GM10847 (cell line): ENCODE measurements around the gene WFDC12.

Source experiments
- POLR2A ChIP-seq: IDR thresholded peaks from 2 replicates; pipeline ENCODE4 v1.6.1; 2011; ENCODE audit not compliant: insufficient read length; ENCODE audit errors: extremely low read depth

The WFDC12 gene

DNA sequence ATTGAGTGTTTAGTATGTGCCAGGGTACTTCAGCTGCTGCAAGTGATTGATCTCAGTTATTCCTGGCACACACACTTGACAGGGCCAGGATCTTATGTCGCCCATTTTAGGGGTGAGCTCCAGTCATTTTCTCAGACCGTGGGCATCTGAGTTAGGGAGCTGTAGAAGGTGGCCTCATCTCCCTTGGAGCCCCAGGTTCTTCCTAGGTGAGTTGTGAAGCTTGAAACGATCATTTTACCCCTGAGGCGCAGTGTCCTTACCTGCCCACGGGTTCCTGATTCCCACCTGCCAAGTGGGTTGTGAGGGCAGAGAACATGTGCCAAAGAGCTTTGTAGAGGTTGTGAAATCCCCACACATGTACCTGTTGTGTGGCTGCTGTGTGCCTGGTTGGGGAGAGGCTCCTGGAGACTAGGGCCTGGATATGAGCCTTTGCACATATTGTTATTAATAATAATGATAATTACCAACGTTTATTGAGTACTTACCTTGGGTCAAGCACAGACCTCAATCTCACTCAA lies 22.9 kb downstream of the WFDC12 start:
- TF ChIP-seq POLR2A, result no peak

GRCh38 chr20:45100563-45101245 lies 23.6 kb downstream of the WFDC12 start, which contains the start of gene KCNS1:
KCNS1 (minus strand) TSS chr20:45101127; CDS start chr20:45099236, 1,891 bp downstream.
- TF ChIP-seq POLR2A, result no peak

DNA sequence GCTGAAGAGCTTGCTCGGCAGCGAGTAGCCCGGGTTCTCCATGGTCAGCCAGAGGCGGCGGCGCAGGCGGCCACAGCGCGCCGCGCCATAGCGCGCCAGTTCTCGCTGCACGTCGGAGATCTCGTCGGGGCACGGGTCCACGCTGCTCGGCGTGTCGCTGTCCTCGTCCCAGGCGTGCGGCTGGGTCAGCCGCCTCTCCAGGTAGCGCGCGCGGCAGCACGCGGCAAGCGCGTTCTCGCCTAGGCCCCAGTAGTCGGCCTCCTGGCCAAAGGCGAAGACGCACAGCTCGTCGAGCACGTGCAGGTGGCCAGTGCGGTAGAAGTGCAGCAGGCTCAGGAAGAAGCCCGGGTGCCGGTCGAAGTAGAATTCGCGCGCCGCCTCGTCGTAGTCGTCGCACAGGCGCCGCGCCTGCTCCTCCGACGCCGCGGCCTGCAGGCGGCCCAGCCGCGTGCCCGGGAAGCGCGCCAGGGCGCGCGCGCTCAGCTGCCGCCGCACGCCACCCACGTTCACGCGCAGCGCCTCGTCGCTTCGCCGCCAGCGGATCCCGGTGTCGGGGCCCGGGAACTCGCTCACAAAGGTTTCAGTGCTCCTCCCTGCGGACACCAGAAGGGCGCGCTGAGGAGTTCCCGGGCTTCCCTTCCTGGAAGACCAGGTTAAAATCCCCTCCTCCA lies 26.0 kb downstream of the WFDC12 start:
- no peak for TF ChIP-seq POLR2A

DNA sequence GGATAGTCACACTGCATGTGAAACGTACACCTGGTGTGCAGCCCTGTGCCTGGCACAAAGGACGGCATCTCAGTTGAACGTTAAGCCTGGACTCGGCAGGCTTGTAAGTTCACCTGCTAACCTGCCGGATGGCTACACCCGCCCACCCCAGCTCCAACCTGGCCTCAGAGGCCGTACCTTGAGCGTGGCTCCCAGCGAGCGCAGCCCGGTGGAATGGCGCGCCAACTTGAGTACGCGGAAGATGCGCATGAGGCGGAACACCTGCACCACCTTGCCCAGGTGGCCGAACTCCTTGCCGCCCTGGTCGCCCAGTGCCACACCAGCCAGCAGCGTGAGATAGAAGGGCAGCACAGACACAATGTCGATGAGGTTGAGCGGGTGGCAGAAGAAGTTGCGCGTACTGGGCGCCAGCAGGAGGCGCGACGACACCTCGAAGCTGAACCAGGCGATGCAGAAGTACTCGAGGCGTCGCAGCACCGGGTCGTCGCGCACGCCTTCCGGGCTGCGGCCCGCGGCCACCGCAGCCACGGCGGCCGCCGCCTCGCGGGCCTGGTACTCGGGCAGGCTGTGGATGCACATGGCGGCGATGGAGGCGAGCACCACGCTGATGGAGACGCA lies 26.7 kb downstream of the WFDC12 start:
- TF ChIP-seq POLR2A, result no peak

GRCh38 chr20:45096781-45097180 lies 27.5 kb downstream of the WFDC12 start:
- no peak for TF ChIP-seq POLR2A

- no peak for TF ChIP-seq POLR2A
These were observed 28.4 kb downstream of the WFDC12 start for GRCh38 chr20:45095805-45096238.

- TF ChIP-seq POLR2A, result no peak
These were observed 29.2 kb downstream of the WFDC12 start for GRCh38 chr20:45094864-45095574.

- TF ChIP-seq POLR2A, result no peak
These were observed 30.1 kb downstream of the WFDC12 start for GRCh38 chr20:45094201-45094600.

- no peak for TF ChIP-seq POLR2A
These were observed 31.4 kb downstream of the WFDC12 start for GRCh38 chr20:45092898-45093297.

DNA sequence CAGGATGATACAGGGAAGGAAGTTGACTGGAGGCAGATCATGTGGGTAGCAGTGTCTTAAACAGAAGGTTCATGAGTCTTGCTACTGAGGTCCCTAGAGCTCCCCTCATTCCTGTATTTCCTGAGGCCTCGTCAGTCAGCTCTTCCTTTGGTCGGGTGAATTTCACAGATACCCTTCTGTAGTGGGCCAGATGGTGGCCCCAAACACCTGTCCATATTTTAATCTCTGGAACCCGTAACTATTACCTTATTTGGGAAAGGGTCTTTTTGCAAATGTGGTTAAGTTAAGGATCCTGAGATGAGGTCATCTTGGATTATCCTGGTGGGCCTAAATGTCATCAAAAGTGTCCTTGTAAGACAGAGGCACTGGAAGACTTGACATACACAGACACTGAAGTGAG lies 32.9 kb downstream of the WFDC12 start:
- no peak for TF ChIP-seq POLR2A

- no peak for TF ChIP-seq POLR2A
These were observed 33.8 kb downstream of the WFDC12 start for GRCh38 chr20:45090481-45090880.

DNA sequence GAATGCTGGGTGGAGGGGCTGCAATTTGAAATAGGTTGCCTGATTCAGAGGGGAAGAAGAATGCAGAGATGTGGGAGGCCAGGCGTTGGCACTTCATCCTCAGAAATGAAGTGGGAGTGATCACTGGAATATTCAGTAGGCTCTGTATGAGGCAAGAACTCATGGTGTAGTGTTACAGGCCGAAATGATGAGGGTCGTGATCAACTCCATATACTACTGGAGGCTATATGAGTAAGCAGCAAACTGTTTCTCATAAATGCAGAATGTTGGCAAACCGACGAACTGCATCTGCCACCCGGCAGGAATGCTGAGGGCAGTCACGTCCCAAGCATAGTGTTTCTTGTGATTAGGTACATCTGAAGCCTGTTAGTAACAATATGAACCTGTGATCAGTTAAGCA lies 36.0 kb downstream of the WFDC12 start:
- TF ChIP-seq POLR2A, result no peak

GRCh38 chr20:45087814-45088213 lies 36.5 kb downstream of the WFDC12 start:
- TF ChIP-seq POLR2A, result no peak

DNA sequence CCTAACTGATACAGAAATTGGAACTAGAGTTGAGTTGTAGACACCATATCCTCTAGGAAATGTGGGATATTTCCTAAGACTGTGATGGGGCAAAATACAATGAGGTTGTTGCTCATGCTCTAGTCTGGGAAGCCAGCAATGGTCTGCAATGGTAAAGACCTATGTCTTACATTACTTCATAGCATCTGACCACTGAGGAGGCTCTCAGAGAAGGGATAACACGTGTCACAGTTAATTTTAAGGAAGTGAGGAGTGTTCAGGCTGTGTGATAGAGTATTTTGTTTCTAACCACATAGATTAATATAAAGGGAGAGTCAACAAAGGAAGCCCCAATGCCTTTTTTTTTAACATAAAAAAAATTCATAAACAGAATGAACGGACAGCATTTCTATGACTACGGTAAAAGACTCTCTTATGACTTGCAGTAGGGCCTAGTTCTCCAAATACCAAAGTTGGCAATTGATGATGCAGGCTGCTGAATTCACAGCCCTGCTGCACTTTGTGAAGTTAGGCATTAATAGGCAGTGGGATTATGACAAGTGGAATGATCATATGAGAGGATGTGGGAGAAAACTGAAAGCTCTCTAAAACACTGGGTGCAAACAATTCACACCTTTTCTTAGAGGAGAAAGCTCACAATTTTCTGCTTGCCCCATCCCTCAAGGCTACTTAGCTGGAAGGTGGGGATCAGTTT lies 37.0 kb downstream of the WFDC12 start:
- TF ChIP-seq POLR2A, result no peak

- TF ChIP-seq POLR2A, result no peak
These were observed 38.4 kb downstream of the WFDC12 start for GRCh38 chr20:45085867-45086266.
